NCI-H1930 (cell line): ENCODE measurements around the gene MRPS31.
"Not testable (repeated sequence)": the region's sequence is repeated elsewhere in the genome, so short reads cannot be mapped to it uniquely, and the experiment has no call there.

Source experiments
- DNase-seq, 2 experiments: peaks; one replicate each; lab custom pipeline; 2025; lab: John Stamatoyannopoulos, UW

The MRPS31 gene

DNA sequence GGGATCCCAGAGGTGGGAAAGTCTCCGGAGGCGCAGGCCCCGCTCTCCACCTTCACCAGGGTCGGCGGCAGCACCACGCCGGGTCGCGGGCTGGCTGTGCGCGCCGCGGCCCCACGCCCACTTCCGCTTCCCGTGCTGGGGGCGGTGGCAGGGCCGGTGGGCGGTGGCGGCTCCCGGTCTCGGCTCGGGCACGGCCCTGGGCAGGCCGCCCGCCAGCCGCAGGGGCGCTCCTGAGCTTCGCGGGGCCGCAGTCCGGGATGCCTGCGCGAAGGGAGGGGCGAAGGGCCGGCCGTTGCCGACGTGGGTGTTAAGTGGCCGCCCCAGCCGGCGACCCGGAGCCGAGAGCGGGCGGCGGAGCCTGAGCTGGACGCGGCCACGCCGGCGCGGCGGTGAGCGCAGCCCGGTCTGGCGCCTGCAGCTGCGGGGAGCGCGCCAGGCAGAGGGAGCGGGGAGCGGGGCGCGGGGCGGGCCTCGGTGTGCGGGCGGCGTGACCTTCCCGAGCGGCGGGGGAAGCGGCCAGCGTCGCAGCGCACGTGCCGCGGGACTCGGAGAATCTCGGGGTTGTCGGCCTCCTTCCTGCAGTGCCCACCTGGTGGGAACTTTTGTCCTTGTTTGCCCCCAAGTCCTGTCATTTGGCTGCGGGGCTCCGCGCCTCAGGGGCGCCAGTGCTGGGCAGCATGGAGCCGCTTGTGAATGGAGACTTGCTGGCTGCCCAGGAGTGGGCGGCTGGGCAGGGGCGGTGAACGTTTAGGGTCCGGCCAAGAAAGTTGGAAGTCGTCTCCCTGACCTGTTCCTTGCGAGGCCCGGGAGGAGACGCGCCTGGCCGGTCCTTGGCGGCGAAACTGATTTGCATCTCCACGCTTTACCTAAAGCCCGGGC lies 18.5 kb upstream of the MRPS31 start, which contains the start of gene SLC25A15:
Gene SLC25A15 (plus strand): TSS at position 337 of the 879 bp plus-strand sequence. CDS start 3,616 bp downstream, outside the sequence.
- peak; percentile 73 to 75 for DNase-seq

DNA sequence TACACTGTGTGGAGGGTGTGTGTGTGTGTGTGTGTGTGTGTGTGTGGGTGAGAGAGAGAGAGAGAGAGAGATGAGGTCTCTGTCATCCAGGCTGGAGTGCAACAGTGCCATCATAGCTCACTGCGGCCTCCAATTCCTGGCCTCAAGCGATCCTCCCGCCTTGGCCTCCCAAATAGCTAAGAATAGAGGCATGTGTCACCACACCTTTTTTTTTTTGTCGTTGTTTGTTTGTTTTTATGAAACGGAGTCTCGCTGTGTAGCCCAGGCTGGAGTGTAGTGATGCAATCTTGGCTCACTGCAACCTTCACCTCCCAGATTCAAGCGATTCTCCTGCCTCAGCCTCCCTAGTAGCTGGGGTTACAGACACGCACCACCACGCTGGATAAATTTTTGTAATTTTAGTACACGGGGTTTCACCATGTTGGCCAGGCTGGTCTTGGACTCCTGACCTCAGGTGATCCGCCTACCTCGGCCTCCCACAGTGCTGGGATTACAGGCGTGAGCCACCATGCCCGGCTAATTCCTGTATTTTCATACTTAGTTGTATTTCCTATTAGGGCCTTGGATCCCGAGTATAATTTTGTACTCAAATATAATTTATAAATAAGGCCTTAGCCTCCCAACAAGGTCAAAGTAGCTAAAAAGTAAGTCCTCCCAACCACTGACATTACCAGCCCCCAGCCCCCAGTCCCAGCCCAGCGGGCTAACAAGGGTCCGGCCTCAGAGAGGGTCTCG lies 17.7 kb upstream of the MRPS31 start:
- not testable (repeated sequence) for DNase-seq

DNA sequence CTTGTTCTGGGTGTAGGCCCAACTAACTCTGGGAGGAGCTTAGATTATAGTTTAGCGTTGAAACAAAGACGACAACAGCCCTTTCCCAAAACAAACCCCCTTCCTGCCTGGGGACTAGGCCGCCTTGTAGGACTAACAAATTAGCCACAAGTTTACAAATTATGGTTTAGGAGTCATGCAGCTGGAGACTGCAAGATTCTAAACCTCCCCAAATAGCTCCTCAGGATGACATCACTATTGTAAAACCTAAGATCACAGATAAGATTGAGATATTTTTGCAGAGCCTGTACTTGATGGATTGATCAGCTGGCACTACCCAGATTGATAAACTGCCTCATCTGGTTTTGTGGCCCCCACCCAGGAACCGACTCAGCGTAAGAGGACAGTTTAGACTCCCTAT lies 16.1 kb upstream of the MRPS31 start:
- DNase-seq, result no peak

DNA sequence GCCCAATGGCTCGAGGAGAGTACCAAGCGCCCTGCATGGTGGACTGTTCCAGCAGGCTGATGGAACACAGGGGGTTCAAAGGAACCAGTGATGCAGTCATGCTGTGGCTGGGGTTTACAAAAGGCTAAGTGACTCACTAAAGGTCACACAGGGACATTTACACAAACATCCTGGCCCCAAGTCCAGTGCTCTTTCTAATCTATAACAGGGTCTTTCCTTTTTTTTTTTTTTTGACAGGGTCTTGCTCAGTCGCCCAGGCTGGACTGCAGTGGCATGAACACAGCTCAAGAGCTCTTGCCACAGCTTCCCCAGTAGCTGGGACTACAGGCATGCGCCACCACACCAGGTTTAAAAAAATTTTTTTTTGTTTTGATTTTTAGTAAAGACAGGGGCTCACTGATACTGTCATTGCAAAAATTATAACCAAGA lies 15.6 kb upstream of the MRPS31 start:
- no peak for DNase-seq

DNA sequence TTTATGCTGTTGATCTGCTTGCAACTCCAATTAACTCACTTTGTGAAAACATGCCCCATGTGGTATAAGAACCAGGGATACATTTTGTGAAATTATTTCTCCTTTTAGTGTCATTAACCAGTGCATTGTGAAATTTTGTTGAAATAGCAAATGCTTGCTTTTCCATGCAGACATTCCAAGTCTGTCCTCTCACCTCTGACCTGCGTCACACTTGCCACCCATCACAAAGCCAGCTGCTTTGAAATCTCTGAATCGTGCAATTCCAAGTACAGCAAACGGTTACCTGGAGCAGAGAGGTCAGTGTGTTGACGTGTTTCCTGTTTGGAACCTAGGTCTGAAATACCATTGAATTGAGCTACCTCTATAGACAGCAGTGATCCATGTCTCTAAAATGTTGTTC lies 13.6 kb upstream of the MRPS31 start:
- no peak for DNase-seq

DNA sequence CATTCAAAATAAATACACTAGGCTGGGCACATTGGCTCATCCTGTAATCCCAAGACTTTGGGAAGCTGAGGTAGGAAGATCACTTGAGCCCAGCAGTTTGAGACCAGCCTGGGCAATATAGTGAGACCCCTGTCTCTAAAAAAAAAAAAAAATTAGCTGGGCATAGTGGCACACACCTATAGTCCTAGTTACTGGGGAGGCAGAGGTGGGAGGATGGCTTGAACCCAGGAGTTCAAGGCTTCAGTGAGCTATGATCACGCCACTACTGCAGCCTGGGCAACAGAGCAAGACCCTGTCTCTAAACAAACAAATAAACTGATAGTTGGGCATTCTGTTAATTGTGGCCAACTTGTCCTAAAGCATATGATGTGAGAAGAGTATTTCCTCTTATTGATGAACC lies 12.0 kb upstream of the MRPS31 start:
- not testable (repeated sequence) for DNase-seq

DNA sequence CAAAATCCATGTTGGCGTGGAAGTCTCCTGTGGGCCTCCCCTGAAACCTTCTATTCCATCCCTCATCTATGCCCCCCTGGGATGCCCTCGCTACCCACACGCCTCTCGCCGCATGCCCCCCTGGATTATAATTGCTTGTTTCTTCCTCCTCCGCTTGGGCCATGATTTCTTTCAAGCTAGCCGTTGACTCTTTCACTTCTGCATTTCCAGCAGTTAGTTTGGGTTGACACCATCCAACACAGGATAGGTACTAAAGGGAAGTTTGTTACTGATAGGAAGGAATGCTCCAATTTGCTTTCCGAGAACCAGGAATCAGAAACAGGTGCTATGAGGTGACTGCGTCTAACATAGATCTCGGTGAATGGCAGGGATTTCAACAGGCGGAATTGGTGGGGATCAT lies 10.7 kb upstream of the MRPS31 start:
- DNase-seq, result no peak

DNA sequence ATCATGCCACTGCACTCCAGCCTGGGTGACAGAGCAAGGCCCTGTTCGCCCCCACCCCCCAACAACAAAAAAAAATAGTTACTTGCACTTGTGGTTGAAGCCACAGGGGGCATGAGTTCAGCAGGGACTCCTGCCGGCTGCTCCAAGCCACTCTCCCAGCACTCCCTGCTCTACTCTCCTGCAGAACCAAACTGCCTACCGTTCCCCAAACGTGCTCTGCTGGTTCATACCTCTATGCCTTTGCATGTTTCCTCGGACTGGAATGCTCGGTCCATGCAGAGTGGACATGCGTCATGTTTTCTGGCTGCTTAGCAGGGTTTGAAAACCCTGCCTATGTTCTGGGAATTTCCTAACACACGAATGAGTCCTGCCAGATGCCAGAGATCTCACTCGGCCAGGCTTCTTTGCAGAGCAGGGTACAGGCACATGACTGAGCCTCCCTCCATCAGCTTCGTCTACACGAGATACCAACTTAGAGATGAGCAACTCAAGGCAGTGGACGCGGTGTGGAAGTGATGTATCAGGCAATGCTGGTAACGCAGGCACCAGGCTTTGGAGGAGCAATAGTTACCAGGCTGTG lies 9.9 kb upstream of the MRPS31 start:
- no peak for DNase-seq

DNA sequence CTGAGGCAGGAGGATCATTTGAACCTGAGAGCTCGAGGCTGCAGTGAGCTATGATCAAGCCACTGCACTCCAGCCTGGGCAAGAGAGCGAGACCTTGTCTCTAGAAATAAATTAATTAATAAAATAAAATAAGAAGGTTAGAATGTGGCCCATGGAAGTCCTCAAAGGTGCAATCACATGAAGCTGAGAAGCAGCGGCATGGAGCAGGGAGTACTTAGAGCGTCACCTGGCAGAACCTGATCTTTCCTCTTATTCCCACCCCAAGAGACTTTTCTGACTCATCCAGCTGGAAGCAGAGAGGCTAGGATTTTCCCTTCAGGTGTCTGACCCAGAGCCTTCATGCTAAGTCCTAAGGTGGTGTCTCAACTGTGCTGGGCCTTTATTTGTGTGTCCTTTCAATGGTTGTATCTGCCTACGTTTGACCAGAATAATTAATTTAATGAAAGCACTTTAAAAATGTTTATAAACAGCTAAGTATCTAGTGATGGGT lies 8.9 kb upstream of the MRPS31 start:
- no peak for DNase-seq

DNA sequence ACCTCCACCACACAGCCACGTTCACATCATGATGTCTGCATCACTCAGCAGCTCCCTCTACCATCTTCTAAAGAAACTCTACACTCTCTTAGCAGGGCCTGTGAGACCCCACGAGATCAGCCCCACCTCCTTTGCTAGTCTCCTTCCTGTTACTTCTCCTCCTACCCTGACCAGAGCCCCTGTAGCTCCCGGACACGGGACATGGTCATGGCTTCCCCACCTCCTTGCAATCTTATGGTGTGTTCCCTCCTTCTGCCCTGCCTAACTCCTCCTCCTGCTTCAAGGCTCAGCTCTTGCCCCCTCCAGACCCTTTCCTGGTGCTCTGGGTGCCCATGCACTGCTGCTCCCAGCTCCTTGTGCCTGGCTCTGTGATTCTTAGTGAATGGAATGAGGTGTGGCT lies 8.1 kb upstream of the MRPS31 start:
- no peak for DNase-seq

DNA sequence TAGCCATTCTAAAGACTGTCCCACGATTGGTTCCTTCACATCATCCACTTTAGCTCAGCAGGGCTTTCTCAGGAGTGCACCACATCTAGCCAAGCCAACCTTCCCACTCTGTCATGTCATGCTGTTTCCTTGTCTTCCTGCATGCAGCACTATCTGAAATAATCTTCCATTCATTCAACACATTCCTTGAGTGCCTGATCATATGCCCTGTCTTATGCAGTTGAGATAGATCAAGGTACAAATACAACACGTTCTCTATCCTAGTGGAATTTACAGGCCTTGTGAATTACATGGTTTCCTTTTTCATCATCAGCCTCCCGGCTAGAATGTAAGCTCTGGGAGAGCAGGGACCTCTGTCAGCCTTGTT lies 6.8 kb upstream of the MRPS31 start:
- DNase-seq, result no peak

DNA sequence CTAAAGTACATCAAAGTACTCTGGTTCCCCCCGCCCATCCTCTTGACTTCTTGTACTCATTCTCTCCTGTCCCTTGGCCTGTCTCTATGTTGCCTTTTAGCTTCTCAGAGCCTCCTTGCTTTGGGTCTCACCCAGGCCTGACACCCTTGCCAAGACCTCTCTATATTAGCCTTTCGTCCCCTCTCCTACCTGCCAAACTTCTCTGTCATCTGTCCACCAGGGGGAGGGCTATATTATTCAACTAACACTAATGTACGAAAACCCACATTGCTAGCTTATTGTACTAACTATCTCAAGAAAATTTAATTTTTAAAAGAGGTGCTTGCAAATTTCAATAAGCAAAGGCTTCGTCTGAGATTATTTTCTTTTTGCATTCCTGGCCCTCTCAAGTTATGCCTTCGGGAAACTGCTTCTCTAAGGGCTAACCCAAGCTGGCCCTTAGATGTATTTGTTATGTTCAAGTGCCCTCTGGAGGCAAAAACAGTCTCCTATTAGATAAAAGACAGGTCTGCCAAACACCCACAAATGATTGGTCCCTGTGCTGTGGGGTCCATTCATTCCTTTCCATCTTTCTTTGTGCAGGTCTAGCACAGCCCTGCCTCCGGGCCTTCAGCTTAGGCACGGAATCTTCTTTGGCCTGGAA lies 6.3 kb upstream of the MRPS31 start:
- DNase-seq, result peak; percentile 26 to 75

DNA sequence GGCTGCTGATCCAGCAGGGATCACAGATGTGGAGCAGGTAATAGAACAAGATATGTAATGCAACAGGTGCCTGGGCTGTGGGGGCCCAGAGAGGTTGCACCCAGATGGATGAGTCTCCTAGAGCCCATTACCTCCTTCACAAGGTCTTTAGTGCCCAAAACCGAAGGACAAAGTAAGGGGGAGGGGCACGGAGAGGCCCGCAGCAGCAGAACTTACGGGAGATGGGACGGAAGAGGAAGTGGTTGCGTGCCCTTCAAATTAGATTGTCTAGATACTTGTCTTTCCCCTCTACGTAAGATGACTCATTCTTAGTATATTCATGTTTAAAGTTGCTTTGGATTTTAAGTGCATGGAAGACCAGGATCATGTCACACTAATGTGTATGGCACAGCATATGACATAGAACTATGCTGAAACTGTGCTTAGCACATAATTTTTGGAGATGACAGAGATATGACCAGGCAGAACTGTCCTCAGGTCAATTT lies 5.7 kb upstream of the MRPS31 start:
- no peak for DNase-seq

DNA sequence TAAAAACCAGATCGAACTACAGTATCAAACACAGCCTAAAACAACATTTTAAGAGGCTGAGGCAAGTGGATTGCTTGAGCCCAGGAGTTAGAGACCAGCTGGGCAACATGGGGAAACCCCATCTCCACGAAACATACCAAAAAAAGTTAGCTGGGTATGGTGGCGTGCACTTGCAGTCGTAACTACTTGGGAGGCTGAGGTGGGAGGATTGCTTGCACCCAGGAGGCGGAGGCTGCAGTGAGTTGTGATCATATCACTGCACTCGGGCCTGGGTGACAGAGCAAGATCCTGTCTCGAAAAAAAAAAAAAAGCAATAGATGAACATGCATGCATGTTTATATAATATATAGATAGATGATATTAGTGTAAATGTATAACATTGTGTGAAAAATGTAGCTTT lies 5.2 kb upstream of the MRPS31 start:
- no peak for DNase-seq

DNA sequence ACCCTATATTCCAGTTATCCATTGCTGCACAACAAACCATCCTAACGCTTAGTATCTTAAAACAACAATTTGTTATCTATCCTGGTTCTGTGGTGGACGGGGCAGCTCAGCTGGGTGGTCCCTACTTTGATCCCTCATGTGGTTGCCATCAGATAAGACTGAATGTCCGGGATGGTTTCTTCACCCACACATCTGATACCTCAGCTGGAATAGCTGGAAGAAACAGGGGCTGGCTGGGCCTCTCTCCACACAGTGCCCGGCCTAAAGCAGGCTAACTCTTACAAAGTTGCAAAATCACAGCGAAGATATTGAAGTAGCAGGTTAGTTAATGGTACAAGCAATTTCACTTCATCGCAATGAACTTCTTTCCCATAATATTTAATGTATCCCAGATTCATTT lies 3.7 kb upstream of the MRPS31 start:
- DNase-seq, result no peak

DNA sequence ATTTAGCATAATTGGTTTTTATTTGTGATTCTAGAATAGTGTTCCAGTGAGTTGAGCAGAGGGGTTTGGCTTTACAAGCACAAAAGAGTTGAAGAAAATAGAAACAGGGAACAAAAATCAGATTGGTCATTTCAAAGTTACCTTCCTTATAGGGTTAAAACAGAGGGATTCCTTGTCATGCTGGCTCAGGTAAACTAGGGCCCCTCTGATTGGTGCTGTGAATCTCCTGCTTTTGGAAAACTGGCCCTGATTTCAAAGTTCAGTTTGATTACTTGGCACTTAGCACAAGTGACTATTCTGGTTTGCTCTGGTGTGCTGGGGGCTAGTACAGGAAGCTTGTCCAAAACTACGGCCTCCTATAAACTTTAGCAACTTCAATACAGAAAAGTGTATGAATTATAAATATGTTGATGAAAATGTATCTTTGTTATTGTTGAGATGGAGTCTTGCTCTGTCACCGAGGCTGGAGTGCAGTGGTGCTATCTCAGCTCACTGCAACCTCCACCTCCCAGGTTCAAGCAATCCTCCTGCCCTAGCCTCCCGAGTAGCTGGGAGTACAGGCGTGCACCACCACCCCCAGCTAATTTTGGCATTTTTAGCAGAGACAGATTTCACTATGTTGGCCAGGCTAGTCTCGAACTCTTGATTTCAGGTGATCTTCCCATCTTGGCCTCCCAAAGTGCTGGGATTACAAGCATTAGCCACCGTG lies 1.9 kb upstream of the MRPS31 start:
- no peak for DNase-seq

DNA sequence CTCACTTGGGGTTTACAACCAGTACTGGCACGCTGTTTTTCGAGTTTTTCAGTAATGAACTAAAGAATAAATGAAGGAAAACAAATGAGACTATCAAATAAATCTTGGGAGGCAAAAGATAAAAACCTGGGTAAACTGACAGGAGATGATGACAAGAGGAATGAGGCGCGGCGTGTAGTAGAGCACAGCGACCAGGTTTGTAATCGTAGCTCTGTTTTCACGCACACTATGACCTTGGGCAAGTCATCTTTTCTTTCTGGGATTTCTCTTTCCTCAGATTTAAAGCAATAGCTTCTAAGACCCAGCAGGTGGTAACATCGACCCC lies 419 bp downstream of the MRPS31 start:
- no peak for DNase-seq

DNA sequence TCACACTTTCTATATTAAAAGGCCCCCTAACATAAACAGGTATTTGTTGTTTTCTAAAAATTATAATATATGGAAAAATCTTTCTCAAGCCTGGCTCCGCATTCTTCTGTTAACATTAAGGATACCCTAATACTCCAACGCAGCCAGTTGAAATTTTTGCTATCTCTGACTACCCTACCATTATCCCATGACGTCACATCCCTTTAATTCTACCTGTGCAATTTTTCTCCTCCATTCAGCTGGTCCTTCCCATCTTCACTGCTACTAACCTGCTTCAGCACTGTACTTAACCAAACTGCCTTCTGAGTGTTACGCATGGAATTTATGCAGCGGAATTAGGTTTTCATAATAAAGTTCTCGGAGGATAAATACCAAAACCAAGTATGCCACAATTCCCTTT lies 1.0 kb downstream of the MRPS31 start:
- no peak for DNase-seq

DNA sequence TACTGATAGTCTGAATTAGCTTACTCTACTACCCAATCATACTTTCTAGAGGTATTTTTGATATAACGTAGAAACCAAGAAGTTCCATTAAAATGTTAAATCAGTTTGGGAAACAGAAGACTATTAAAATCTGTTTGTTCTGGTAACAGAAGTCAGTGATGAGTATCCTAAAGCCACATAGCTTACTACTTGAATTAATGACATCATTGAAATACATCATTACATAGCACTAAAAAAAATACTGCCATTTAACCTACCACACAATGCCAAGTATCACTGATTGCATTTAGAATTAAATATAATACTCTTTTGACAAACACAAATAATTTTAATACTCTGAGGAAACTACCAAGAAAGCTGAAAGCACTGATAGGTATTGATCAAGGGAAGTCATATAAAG lies 5.4 kb downstream of the MRPS31 start:
- DNase-seq, result no peak

DNA sequence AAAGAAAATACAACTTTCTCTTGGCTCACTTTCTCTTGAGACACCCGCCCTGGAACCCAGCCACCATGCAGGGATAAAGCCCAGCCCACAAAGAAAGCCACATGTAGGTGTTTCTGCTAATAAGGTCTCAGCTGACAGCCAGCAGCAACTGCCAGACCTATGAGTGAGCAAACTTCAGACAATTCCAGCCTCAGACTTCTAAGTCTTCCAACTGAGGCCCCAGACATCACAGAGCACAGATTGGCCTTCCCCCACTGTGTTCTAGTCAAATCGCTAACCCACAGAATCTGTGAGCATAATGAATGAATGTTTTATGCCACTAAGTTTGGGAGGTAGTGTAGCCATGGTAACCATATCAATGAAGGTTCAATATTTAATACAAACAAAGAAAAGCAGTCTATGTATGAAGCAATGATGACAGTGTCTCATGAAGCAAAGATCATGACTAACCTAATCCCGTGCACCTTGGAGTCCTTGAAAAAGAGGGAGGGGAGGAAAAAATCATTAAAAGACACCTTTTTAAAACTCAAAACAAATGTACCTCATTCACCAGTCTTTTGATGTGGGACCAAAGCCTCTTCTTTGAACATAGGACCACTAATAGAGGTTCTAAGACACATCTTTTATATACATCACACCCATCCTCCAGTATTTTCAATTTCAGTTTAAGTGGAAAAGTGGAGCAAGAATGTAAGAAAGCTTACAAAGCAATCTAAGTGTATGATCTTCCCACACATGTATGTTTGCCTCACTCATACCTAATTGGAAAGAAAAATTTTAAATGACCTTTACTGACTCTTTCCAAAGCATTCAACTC lies 6.2 kb downstream of the MRPS31 start:
- no peak for DNase-seq

DNA sequence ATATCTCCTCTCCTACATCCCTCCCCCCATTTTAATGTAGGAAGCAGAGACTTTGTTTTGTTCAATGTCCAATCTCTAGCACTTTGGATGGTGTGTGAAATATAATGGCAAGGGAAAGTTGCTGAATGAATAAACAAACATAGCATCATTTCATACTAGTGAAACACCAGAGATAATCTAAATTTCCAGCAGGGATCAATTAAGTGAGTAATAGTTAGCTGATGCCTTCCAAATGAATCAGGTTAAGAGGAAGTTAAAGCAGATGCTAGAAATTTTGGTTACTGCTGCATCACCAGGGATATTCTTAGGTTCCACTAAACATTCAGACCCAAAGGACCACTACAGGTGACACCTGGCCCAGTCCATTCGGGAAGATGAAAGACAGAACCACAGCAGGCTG lies 8.1 kb downstream of the MRPS31 start:
- no peak for DNase-seq
